IMR-90 (cell line): Measurements from ENCODE around the gene TMEM63C. TPM values are rescaled to one million over a fixed set of nuclear protein-coding genes. Genes with fewer than 3 reads are reported as not detected.

Experiments used
- ATAC-seq: fragments of 200-7000 bp; cut with Tn5 transposase; 2 replicates; pipeline ENCODE4 v1.9.1; 2020; ENCODE audit warnings: low read depth, mild to moderate bottlenecking, moderate library complexity
- BruUV-seq: library from RNA; stranded (reverse); fragments of 400-500 nt; replicated peaks from 2 replicates; lab custom pipeline; 2021; lab: Mats Ljungman, UMichigan
- CTCF ChIA-PET: fragments of 300-600 bp; formaldehyde crosslinking; extraction: SDS; loops from one replicate; lab custom pipeline; 2021; ENCODE audit warnings: antibody characterized with exemption; lab: Yijun Ruan, JAX
- POLR2A ChIA-PET: fragments of 300-600 bp; sonication (Branson Sonifier 250); formaldehyde crosslinking; loops from one replicate; lab custom pipeline; 2022; ENCODE audit warnings: antibody characterized with exemption; ENCODE audit not compliant: unreplicated experiment; lab: Charles Lee
- DNase-seq: peaks from one replicate; pipeline ENCODE4 v3.0.0; 2013
- H2AFZ ChIP-seq: replicated peaks from 2 replicates; pipeline ENCODE3; 2013; ENCODE audit warnings: low read length, mild to moderate bottlenecking; ENCODE audit not compliant: poor library complexity
- H2AK5ac ChIP-seq: 2 replicates; pipeline ENCODE4 v1.6.1; 2013; ENCODE audit warnings: low read depth, low read length, inconsistent platforms
- H2AK9ac ChIP-seq: replicated peaks from 2 replicates; pipeline ENCODE3; 2013; ENCODE audit warnings: mild to moderate bottlenecking, low read depth, low read length, moderate library complexity; ENCODE audit not compliant: poor library complexity
- H2BK120ac ChIP-seq: 2 replicates; pipeline ENCODE4 v1.6.1; 2013; ENCODE audit warnings: low read depth, low read length, inconsistent platforms
- H2BK15ac ChIP-seq: 3 replicates; pipeline ENCODE4 v1.6.1; 2013; ENCODE audit warnings: low read depth, low read length, inconsistent platforms
- H2BK20ac ChIP-seq: 2 replicates; pipeline ENCODE4 v1.6.1; 2013; ENCODE audit warnings: low read depth, mild to moderate bottlenecking, inconsistent platforms, low read length, moderate library complexity
- H2BK5ac ChIP-seq: 2 replicates; pipeline ENCODE4 v1.6.1; 2013; ENCODE audit warnings: mild to moderate bottlenecking, low read depth, low read length, inconsistent platforms; ENCODE audit not compliant: poor library complexity, severe bottlenecking
- H3K14ac ChIP-seq: replicated peaks from 2 replicates; pipeline ENCODE4 v1.6.1; 2013; ENCODE audit warnings: low read depth, low read length, inconsistent platforms
- H3K18ac ChIP-seq: 2 replicates; pipeline ENCODE4 v1.6.1; 2013; ENCODE audit warnings: low read depth, low read length, control low read depth
- H3K23ac ChIP-seq: 2 replicates; pipeline ENCODE4 v1.6.1; 2013; ENCODE audit warnings: low read depth, low read length, inconsistent platforms
- H3K27ac ChIP-seq: 2 replicates; pipeline ENCODE4 v1.5.1; 2013; ENCODE audit warnings: mild to moderate bottlenecking, control low read depth, low read length; ENCODE audit not compliant: insufficient read depth
- H3K27me3 ChIP-seq: 2 replicates; pipeline ENCODE4 v1.6.1; 2013; ENCODE audit warnings: low read length; ENCODE audit not compliant: control insufficient read depth, insufficient read depth
- H3K36me3 ChIP-seq: 2 replicates; pipeline ENCODE4 v1.6.1; 2013; ENCODE audit warnings: low read length, mixed read lengths; ENCODE audit not compliant: control insufficient read depth, insufficient read depth
- H3K4ac ChIP-seq: 2 replicates; pipeline ENCODE4 v1.6.1; 2013; ENCODE audit warnings: low read depth, low read length, inconsistent platforms
- H3K4me1 ChIP-seq: 2 replicates; pipeline ENCODE4 v1.6.1; 2013; ENCODE audit warnings: low read length, mixed read lengths; ENCODE audit not compliant: control insufficient read depth, insufficient read depth
- H3K4me2 ChIP-seq: 2 replicates; pipeline ENCODE4 v1.6.1; 2013; ENCODE audit warnings: low read depth, mild to moderate bottlenecking, control low read depth, low read length, moderate library complexity
- H3K4me3 ChIP-seq: 2 replicates; pipeline ENCODE4 v1.5.1; 2013; ENCODE audit warnings: low read depth, mild to moderate bottlenecking, control low read depth, low read length, moderate library complexity; ENCODE audit not compliant: insufficient read depth
- H3K56ac ChIP-seq: 2 replicates; pipeline ENCODE4 v1.6.1; 2013; ENCODE audit warnings: low read length, inconsistent platforms; ENCODE audit not compliant: insufficient read depth; ENCODE audit errors: extremely low read depth
- H3K79me1 ChIP-seq, 2 experiments: 2 replicates each; pipeline ENCODE4 v1.6.1; 2013; ENCODE audit warnings: low read length in 2 of 2, inconsistent platforms in 1 of 2, low read depth in 1 of 2
- H3K9ac ChIP-seq: 2 replicates; pipeline ENCODE4 v1.6.1; 2013; ENCODE audit warnings: low read depth, low read length, control low read depth
- H3K9me1 ChIP-seq: 2 replicates; pipeline ENCODE4 v1.6.1; 2013; ENCODE audit warnings: low read length, inconsistent platforms; ENCODE audit not compliant: insufficient read depth
- H3K9me3 ChIP-seq: 2 replicates; pipeline ENCODE4 v1.6.1; 2013; ENCODE audit warnings: low read length; ENCODE audit not compliant: control insufficient read depth, insufficient read depth
- H4K20me1 ChIP-seq: 2 replicates; pipeline ENCODE4 v1.6.1; 2013; ENCODE audit warnings: low read length, inconsistent platforms; ENCODE audit not compliant: insufficient read depth
- H4K5ac ChIP-seq: 2 replicates; pipeline ENCODE4 v1.6.1; 2013; ENCODE audit warnings: mild to moderate bottlenecking, low read depth, low read length, control low read depth
- H4K8ac ChIP-seq, 2 experiments: 2 replicates each; pipeline ENCODE4 v1.6.1; 2013; ENCODE audit warnings: low read depth in 2 of 2, low read length in 2 of 2, control low read depth in 1 of 2, inconsistent platforms in 1 of 2
- H4K91ac ChIP-seq: 2 replicates; pipeline ENCODE4 v1.6.1; 2013; ENCODE audit warnings: low read depth, low read length, inconsistent platforms; ENCODE audit not compliant: insufficient read depth
- CTCF ChIP-seq: conservative IDR thresholded peaks from 2 replicates; pipeline ENCODE4 v1.5.1; 2012; ENCODE audit warnings: mild to moderate bottlenecking, low read depth, low read length, improper control_type of control experiment
- FOS ChIP-seq: fragments of 150-350 bp; IDR thresholded peaks from 2 replicates; pipeline ENCODE4 v1.6.1; 2016; ENCODE audit warnings: low read depth, low read length
- MAFK ChIP-seq: IDR thresholded peaks from 2 replicates; pipeline ENCODE4 v1.6.1; 2012; ENCODE audit warnings: low read depth, low read length, improper control_type of control experiment
- MAZ ChIP-seq: IDR thresholded peaks from 2 replicates; pipeline ENCODE4 v1.6.1; 2012; ENCODE audit warnings: low read depth, mild to moderate bottlenecking, low read length, improper control_type of control experiment, moderate library complexity, borderline replicate concordance
- USF2 ChIP-seq: fragments of 150-350 bp; IDR thresholded peaks from 2 replicates; pipeline ENCODE4 v1.6.1; 2017; ENCODE audit warnings: mild to moderate bottlenecking, antibody characterized with exemption, low read length, low read depth
- WGBS, 2 experiments: methylation state at CpG; one replicate each; pipeline versions ENCODE4 v1.1.5 to v1.1.7; 2013; ENCODE audit warnings: missing lambda C conversion rate in 2 of 2; ENCODE audit not compliant: insufficient read length in 1 of 2; ENCODE audit errors: extremely low coverage in 2 of 2; 5-methylcytosine and 5-hydroxymethylcytosine counted together
- dilution Hi-C: fragments of 300-500 bp; cut with HindIII; formaldehyde crosslinking; loops from one replicate; pipeline ENCODE4 v1.14.3; 2018; ENCODE audit warnings: low sequenced_read_pairs; ENCODE audit not compliant: unreplicated experiment
- in situ Hi-C: fragments of 300-500 bp; cut with MboI; formaldehyde crosslinking; loops from 3 replicates; pipeline ENCODE4 v1.14.3; 2019; ENCODE audit warnings: low sequenced_read_pairs, inconsistent platforms, mixed read lengths
- intact Hi-C: fragments of 100-400 bp; cut with micrococcal nuclease; formaldehyde crosslinking; loops from 2 replicates; pipeline ENCODE4 v1.10.0; 2022
- polyA plus RNA-seq, 3 experiments: library from polyadenylated mRNA; depleted of rRNA; stranded (reverse); fragments of >200 nt; gene quantifications; 2 replicates each; pipeline ENCODE4 v1.2.3, GENCODE V29; 2012; ENCODE audit warnings: low replicate concordance in 1 of 3
- total RNA-seq: library from RNA; depleted of rRNA; stranded (reverse); fragments of >200 nt; gene quantifications from 2 replicates; pipeline ENCODE4 v1.2.3, GENCODE V29; 2012

TMEM63C gene
- total and polyA plus RNA-seq, 2 of the 4 experiments (the other 2 are of a cell fraction) = under 0.01 TPM; not detected in 1

GRCh38 chr14:77239412-77239811 lies 57.8 kb downstream of the TMEM63C start:
- intact Hi-C loops (no loop called here), in situ Hi-C loops (no loop called here), dilution Hi-C loops (no loop called here)
- Histone ChIP-seq H2BK20ac (no peak overlapping the region), H3K27ac (no peak overlapping the region), H3K27me3 (no peaks in the 10 kb centered on the region; the same call in 1 of the 2 replicates), H3K18ac (no peak overlapping the region), H3K56ac (no peak overlapping the region), H3K14ac (no peak overlapping the region), H3K79me1 (no peaks in the 10 kb centered on the region), H3K9me3 (no peaks in the 10 kb centered on the region), H2BK120ac (no peak overlapping the region), H3K4ac (no peak overlapping the region), H3K4me1 (no peaks in the 10 kb centered on the region), H3K23ac (no peak overlapping the region), H2BK5ac (no peak overlapping the region), H4K20me1 (no peaks in the 10 kb centered on the region), H3K4me3 (no peak overlapping the region), H3K9ac (no peak overlapping the region), H4K91ac (no peak overlapping the region), H3K4me2 (no peak overlapping the region), H2AK9ac (no peak overlapping the region), H2AK5ac (no peak overlapping the region), H2BK15ac (no peak overlapping the region), H3K9me1 (peaks cover 3% of the 10 kb centered on the region; the same call in 1 of the 2 replicates), H4K5ac (no peak overlapping the region), H3K36me3 (no peaks in the 10 kb centered on the region), H2AFZ (no peak overlapping the region), H4K8ac (no peak overlapping the region)
- DNase-seq = no peak
- BruUV-seq = no TSS peak
- no peak for ATAC-seq
- WGBS, 2 experiments = 77% methylated on average over 7 of the region's 16 CpGs; no CpG with 5 or more reads in 1 of the 2 experiments
- TF ChIP-seq MAFK (no peak), USF2 (no peak), FOS (no peak), MAZ (no peak), CTCF (no peak)
- CTCF ChIA-PET = no interaction called here
- POLR2A ChIA-PET = no interaction called here
